Esophagus squamous epithelium (tissue), 5 donors: ENCODE data around the gene SESN3. TPM values are rescaled to one million over a fixed set of nuclear protein-coding genes. Genes with fewer than 3 reads are reported as not detected.
"Not testable (repeated sequence)": the region's sequence is repeated elsewhere in the genome, so short reads cannot be mapped to it uniquely, and the experiment has no call there.

ENCODE experiments used
- DNase-seq: peaks from one replicate; lab custom pipeline; 2025; lab: John Stamatoyannopoulos, UW
- H3K27ac ChIP-seq, 4 donors: fragments of 200-600 bp; sonication (generic); one replicate each; pipeline ENCODE4 v1.5.1; 2016 to 2019; ENCODE audit warnings: mild to moderate bottlenecking in 1 of 4
- H3K27me3 ChIP-seq, 4 donors: fragments of 200-600 bp; sonication (generic); 1 replicate in 3 of 4; 2 replicates in 1 of 4; pipeline versions ENCODE4 v1.5.1 to v1.6.0; 2017 to 2021; ENCODE audit warnings: antibody characterized with exemption in 1 of 4
- H3K36me3 ChIP-seq, 3 donors: fragments of 200-600 bp; sonication (generic); one replicate each; pipeline ENCODE4 v1.5.1; 2016 to 2019
- H3K4me1 ChIP-seq, 3 donors: fragments of 200-600 bp; sonication (generic); one replicate each; pipeline ENCODE4 v1.5.1; 2017 to 2019
- H3K4me3 ChIP-seq, 4 donors: fragments of 200-600 bp; sonication (generic); 1 replicate in 3 of 4; 2 replicates in 1 of 4; pipeline ENCODE4 v1.5.1; 2016 to 2019; ENCODE audit warnings: mild to moderate bottlenecking in 2 of 4, moderate library complexity in 1 of 4
- H3K9me3 ChIP-seq, 3 donors: fragments of 200-600 bp; sonication (generic); one replicate each; pipeline ENCODE4 v1.5.1; 2016 to 2019
- CTCF ChIP-seq, 6 experiments: fragments of 450-650 bp in 4 of 6; fragments of 200-600 bp in 2 of 6; sonication (generic) in 2 of 6; IDR thresholded peaks; one replicate each; pipeline ENCODE4 v1.5.1; 2016 to 2019; ENCODE audit warnings: antibody characterized with exemption in 6 of 6, mild to moderate bottlenecking in 4 of 6, moderate library complexity in 4 of 6
- POLR2A ChIP-seq, 4 donors: fragments of 450-650 bp; IDR thresholded peaks; one replicate each; pipeline ENCODE4 v1.6.1; 2017; ENCODE audit warnings: antibody characterized with exemption in 4 of 4, mild to moderate bottlenecking in 4 of 4, moderate library complexity in 3 of 4
- WGBS, 2 donors: methylation state at CpG; one replicate each; pipeline ENCODE4 v1.1.5; 2018; 5-methylcytosine and 5-hydroxymethylcytosine counted together
- intact Hi-C: fragments of 100-400 bp; cut with DNase I; formaldehyde crosslinking; loops from one replicate; pipeline ENCODE4 v1.15.0; 2022
- total RNA-seq, 4 donors: library from RNA; depleted of rRNA; stranded (reverse); fragments of >200 nt; gene quantifications; one replicate each; pipeline ENCODE4 v1.1.0, GENCODE V29; 2016
- donor health status: DM: yes; HTN: yes; CAD: no.

The SESN3 gene
- total RNA-seq, 4 donors from 2014 or later = 11.3 to 33.7 (median 22.1) TPM

GRCh38 chr11:95254716-95255115 is 23.7 kb upstream of the SESN3 start:
- Histone ChIP-seq H3K4me3 (no peak overlapping the region), H3K27me3 (no peaks in the 10 kb centered on the region), H3K27ac (peak overlapping the region in 3 of 4 donors; percentile 51 to 68 (median 68)), H3K36me3 (no peaks in the 10 kb centered on the region), H3K4me1 (peaks cover 9 to 34% (median 34%) of the 10 kb centered on the region in 3 donors), H3K9me3 (no peaks in the 10 kb centered on the region)
- intact Hi-C loops = no loop called here
- DNase-seq = no peak
- TF ChIP-seq CTCF (IDR thresholded peaks at IDR 0.05) (no peak), POLR2A (IDR thresholded peaks at IDR 0.05) (no peak)

GRCh38 chr11:95254131-95254704 is 23.2 kb upstream of the SESN3 start:
- intact Hi-C loops = no loop called here
- H3K27me3 ChIP-seq = no peaks in the 10 kb centered on the region
- peak in 2 of 4 donors; percentile 8 to 70 for TF ChIP-seq POLR2A (IDR thresholded peaks at IDR 0.05)
- no peak for TF ChIP-seq CTCF (IDR thresholded peaks at IDR 0.05)
- peak overlapping the region; percentile 32 to 76 (median 68) for H3K27ac ChIP-seq
- peaks cover 9 to 34% (median 34%) of the 10 kb centered on the region in 3 donors for H3K4me1 ChIP-seq
- 2 to 3% methylated on average over 8 of the region's 8 CpGs for WGBS, 2 donors
- no peaks in the 10 kb centered on the region for H3K36me3 ChIP-seq
- no peaks in the 10 kb centered on the region for H3K9me3 ChIP-seq
- peak; percentile 29 for DNase-seq
- peak overlapping the region in 3 of 4 donors; percentile 18 to 56 (median 24) for H3K4me3 ChIP-seq

GRCh38 chr11:95253141-95253540 is 22.1 kb upstream of the SESN3 start:
- TF ChIP-seq CTCF (IDR thresholded peaks at IDR 0.05) = no peak
- Histone ChIP-seq H3K27me3 (no peaks in the 10 kb centered on the region), H3K27ac (no peak overlapping the region), H3K4me1 (peaks cover 9 to 34% (median 34%) of the 10 kb centered on the region in 3 donors), H3K9me3 (no peaks in the 10 kb centered on the region), H3K36me3 (no peaks in the 10 kb centered on the region), H3K4me3 (no peak overlapping the region)
- DNase-seq = no peak
- intact Hi-C loops = no loop called here
- WGBS, 2 donors = 40 to 42% methylated on average over 2 of the region's 2 CpGs

- WGBS, 2 donors = 23 to 48% methylated on average over 1 of the region's 1 CpG
- Histone ChIP-seq H3K36me3 (no peaks in the 10 kb centered on the region), H3K9me3 (no peaks in the 10 kb centered on the region), H3K27me3 (no peaks in the 10 kb centered on the region), H3K27ac (no peak overlapping the region), H3K4me3 (no peak overlapping the region), H3K4me1 (peaks cover 9 to 34% (median 34%) of the 10 kb centered on the region in 3 donors)
- no peak for DNase-seq
- TF ChIP-seq CTCF (IDR thresholded peaks at IDR 0.05) = no peak
- TF ChIP-seq POLR2A (IDR thresholded peaks at IDR 0.05) = no peak
- intact Hi-C loops = no loop called here
Observed at GRCh38 chr11:95252586-95252985, 21.6 kb upstream of the SESN3 start.

GRCh38 chr11:95251896-95252295 is 20.9 kb upstream of the SESN3 start:
- H3K36me3 ChIP-seq, H3K4me3 ChIP-seq, H3K27me3 ChIP-seq, H3K27ac ChIP-seq, intact Hi-C loops, DNase-seq, H3K9me3 ChIP-seq: not testable (repeated sequence)
- peaks cover 9 to 34% (median 34%) of the 10 kb centered on the region in 3 donors for H3K4me1 ChIP-seq
- 84 to 92% methylated on average over 6 of the region's 6 CpGs for WGBS, 2 donors
